ENCODE data around the gene NPAS3. TPM values are rescaled to one million over a fixed set of nuclear protein-coding genes. Genes with fewer than 3 reads are reported as not detected.

NPAS3 gene
- total RNA-seq, 2 experiments from 2014 or later: not detected

DNA sequence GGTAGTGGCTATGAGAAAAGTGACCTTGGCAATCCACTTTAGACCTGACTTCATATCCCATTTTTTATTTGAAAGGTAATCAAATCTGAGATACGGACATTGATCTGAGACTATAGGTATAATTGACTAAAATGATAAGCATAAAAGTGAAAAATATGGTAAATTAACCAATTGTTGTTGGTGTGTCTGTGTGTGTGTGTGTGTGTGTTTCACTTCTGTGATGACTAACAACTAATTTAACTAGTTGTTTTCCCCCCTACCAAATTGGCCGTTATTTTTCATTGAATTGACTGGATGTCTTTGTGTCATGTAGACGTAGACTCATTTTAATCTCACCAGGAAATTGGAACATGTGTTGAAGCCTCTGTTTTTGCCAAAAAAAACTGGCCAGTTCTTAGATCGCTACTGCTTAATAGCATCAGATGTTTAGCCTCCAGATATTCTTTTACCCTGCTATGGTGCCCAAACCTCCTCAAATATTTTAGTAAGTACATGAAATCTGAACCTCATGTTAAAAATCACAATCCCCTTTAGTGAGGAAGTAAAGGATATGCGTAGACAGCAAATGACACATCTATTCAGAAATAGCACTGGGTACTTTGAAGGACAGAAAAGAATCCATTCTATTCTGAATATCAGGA, 617.2 kb downstream of the NPAS3 start:
- Histone ChIP-seq H2AFZ (ENCODE audit: low read length) (no peak overlapping the region), H3K4me3 (ENCODE audit: low read depth, low read length, poor library complexity, severe bottlenecking) (no peak overlapping the region), H3K9me2 (ENCODE audit: insufficient read depth, low read length) (no peaks in the 10 kb centered on the region), H3K27ac (ENCODE audit: low read depth, low read length, poor library complexity, severe bottlenecking) (no peak overlapping the region), H3K9me3 (ENCODE audit: low read length) (no peaks in the 10 kb centered on the region), H3K4me1 (ENCODE audit: insufficient read depth, low read length, poor library complexity, severe bottlenecking) (no peaks in the 10 kb centered on the region), H4K20me1 (ENCODE audit: insufficient read depth, low read length) (no peaks in the 10 kb centered on the region), H3K4me2 (ENCODE audit: low read length) (no peak overlapping the region), H3K36me3 (ENCODE audit: insufficient read depth, low read length) (no peaks in the 10 kb centered on the region), H3K79me2 (ENCODE audit: insufficient read depth, low read depth, low read length) (no peaks in the 10 kb centered on the region)
- BruUV-seq (replicated peaks): no TSS peak
- ChIA-PET CTCF (ENCODE audit: unreplicated experiment) (no interaction called here), POLR2A (no interaction called here)
- no peak for DNase-seq (ENCODE audit: low spot score)
- TF ChIP-seq EZH2phosphoT487 (IDR thresholded peaks at IDR 0.05; ENCODE audit: borderline replicate concordance, low read depth, low read length): no peak
- TF ChIP-seq, protein P1, sequence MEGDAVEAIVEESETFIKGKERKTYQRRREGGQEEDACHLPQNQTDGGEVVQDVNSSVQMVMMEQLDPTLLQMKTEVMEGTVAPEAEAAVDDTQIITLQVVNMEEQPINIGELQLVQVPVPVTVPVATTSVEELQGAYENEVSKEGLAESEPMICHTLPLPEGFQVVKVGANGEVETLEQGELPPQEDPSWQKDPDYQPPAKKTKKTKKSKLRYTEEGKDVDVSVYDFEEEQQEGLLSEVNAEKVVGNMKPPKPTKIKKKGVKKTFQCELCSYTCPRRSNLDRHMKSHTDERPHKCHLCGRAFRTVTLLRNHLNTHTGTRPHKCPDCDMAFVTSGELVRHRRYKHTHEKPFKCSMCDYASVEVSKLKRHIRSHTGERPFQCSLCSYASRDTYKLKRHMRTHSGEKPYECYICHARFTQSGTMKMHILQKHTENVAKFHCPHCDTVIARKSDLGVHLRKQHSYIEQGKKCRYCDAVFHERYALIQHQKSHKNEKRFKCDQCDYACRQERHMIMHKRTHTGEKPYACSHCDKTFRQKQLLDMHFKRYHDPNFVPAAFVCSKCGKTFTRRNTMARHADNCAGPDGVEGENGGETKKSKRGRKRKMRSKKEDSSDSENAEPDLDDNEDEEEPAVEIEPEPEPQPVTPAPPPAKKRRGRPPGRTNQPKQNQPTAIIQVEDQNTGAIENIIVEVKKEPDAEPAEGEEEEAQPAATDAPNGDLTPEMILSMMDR (conservative IDR thresholded peaks at IDR 0.05; ENCODE audit: low read length): no peak
- intact Hi-C loops (cut with micrococcal nuclease; ENCODE audit: unreplicated experiment): no loop called here

DNA sequence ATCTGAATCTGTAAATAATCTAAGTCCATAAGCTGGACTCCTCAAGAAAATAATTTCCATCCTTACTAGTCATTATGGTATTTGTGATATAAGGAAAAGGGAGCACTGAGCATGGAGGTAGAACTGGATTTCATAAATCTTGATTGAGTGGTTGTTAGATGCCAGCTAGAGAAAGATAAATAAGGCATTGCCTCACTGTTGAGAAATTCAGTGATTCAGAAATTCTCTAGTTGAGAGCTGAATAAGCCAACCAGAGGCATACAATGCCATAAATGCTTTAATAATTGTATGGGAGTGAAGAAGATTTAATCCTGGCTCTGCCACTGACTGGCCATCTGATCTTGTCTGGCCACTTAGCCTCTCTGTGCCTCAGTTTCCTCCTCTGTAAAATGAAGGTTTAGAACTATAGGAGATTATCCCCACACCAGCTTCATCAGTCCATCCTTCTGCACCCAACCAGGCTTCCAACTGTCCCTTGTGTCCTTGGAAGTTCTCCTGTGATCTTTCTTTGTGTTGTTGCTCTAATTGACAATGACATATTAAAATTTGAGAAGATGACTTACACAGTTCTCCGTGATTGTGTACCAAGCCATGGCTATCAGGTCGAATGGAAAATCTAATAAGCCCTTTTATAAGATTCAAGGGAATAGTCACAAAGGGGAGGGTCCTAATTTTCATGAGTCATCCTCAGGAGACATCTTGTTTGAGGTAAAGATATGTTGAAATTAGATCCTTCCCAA, 617.9 kb downstream of the NPAS3 start:
- POLR2A ChIA-PET: no interaction called here
- no TSS peak for BruUV-seq (replicated peaks)

More for the DNA sequence above, 617.9 kb downstream of the NPAS3 start:
- Histone ChIP-seq H3K4me1 (ENCODE audit: insufficient read depth, low read length, poor library complexity, severe bottlenecking) (no peaks in the 10 kb centered on the region), H3K9me2 (ENCODE audit: insufficient read depth, low read length) (no peaks in the 10 kb centered on the region), H3K79me2 (ENCODE audit: insufficient read depth, low read depth, low read length) (no peaks in the 10 kb centered on the region), H3K9me3 (ENCODE audit: low read length) (no peaks in the 10 kb centered on the region), H3K4me3 (ENCODE audit: low read depth, low read length, poor library complexity, severe bottlenecking) (no peak overlapping the region), H4K20me1 (ENCODE audit: insufficient read depth, low read length) (no peaks in the 10 kb centered on the region), H3K36me3 (ENCODE audit: insufficient read depth, low read length) (no peaks in the 10 kb centered on the region), H3K4me2 (ENCODE audit: low read length) (no peak overlapping the region), H3K27ac (ENCODE audit: low read depth, low read length, poor library complexity, severe bottlenecking) (no peak overlapping the region), H2AFZ (ENCODE audit: low read length) (no peak overlapping the region)
- no peak for TF ChIP-seq EZH2phosphoT487 (IDR thresholded peaks at IDR 0.05; ENCODE audit: borderline replicate concordance, low read depth, low read length)
- TF ChIP-seq, protein P1 (conservative IDR thresholded peaks at IDR 0.05; ENCODE audit: low read length): no peak
- intact Hi-C loops (cut with micrococcal nuclease; ENCODE audit: unreplicated experiment): no loop called here
- no peak for DNase-seq (ENCODE audit: low spot score)
- CTCF ChIA-PET (ENCODE audit: unreplicated experiment): no interaction called here
